Fibroblast of gingiva (primary cell): ENCODE data around the gene MROH2B.
"Not testable (repeated sequence)": the region's sequence is repeated elsewhere in the genome, so short reads cannot be mapped to it uniquely, and the experiment has no call there.

Source experiments
- DNase-seq: peaks from one replicate; pipeline ENCODE4 v3.0.0-alpha.2; 2011; ENCODE audit warnings: low read depth

MROH2B gene

DNA sequence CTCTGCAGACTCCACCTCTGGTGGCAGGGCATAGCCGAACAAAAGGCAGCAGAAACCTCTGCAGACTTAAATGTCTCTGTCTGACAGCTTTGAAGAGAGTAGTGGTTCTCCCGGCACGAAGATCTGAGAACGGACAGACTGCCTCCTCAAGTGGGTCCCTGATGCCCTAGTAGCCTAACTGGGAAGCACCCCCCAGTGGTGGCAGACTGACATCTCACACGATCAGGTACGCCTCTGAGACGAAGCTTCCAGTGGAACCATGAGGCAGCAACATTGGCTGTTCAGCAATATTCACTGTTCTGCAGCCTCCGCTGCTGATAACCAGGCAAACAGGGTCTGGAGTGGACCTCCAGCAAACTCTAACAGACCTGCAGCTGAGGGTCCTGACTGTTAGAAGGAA, 48.5 kb downstream of the MROH2B start:
- DNase-seq: not testable (repeated sequence)

DNA sequence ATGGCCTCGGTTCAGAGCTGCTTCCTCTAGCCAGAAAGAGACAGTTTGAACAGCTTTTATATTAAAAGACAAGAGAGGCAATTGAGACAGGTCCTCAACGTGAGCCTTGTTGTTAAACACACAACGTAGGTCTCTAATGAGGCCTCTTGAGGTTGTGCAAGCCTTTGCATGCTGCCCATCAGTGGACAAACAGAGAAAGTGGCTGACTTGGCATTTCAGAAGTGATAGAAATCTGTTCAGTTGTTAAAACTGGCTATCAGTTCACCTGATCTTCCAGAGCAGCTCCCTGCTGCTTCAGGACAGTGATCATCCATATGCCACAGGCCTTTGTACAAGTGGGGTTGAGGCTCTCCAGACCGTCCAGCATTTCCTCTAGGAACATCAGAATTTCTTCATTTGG, 58.8 kb downstream of the MROH2B start:
- DNase-seq: no peak

DNA sequence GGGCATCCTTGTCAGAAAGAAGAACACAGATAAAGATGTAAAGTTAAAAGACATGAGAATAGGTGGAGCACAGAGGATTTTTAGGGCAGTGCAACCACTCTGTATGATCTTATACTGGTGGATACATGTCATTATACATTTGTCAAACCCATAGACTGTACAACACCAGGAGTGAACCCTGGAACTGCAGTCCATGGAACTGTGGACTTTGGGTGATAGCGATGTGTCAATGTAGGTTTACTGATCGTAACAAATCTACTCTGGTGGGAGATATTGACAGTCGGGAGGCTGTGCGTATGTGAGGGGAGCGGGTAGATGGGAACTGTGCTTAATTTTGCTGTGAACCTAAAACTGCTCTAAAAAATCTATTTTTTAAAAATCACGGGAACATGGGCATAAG, 60.6 kb downstream of the MROH2B start:
- DNase-seq: no peak

DNA sequence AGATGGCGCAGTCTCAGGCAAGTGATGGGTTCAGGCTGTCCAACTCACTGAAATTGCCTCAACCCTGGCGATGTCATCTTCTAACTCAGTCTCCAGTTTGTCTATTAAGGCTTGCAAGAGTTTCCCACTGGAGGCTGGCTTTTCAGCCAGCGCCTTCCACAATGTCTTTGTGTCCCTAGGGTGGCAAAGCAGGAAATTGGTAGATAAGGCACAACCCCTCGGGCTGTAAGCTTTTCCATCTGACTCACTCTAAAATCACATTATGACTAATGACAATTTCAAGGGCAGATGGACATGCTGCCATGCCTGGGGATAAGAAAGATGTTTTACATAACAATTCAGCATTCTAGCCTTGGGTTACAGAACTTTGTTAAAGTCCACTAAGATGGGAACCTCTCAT, 61.9 kb downstream of the MROH2B start:
- DNase-seq: peak; percentile 52

DNA sequence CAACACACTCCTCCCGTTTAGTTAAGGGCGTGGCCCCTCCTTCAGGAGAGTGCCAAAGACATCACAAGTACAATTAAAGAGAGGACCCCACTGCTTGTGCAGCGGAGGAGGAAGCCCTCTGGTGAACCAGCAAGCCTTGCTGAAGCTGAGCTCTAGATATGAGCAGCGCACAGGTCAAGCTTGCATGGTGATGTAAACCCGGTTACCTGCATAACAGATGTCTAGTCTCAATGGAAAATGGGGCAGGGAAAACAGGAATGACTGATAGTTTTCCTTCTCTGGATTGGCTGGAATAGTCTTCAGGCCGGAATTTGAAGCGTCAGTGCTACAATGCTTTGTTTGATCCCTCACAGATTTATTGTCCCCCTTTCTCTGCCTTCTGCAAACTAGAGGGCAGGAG, 66.2 kb downstream of the MROH2B start:
- DNase-seq: no peak

DNA sequence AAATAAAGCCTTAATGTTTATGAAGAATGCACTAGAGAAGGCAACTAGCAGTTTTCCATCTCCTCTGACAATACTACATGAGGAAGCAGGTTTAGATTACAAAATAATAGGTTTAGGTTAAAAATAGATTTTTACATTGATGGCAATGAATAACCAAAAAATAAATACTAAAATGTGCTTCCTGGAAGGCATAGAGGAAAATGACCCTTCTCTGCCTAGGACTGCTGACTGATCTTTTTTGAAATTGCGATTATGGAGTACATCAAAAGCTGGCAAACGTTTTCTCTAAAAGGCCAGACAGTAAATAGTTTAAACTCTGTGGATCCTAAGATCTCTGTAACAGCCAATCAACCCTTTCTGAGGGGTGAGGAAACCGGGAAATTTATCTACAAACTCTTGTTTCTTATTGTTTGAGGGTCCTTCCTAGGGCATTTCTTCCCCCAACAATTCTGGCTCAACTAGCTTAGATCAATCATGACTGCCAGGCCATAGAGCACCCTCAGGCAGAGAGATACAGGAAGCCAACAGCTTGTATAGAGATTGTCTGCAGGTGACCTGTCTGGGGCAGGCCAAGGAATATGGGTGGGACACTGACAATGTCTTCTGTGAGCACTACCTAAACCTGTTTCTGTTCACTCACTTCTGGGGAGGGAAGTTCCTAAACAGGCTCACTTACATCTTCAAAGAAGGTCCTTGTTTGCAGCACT, 67.3 kb downstream of the MROH2B start:
- no peak for DNase-seq

DNA sequence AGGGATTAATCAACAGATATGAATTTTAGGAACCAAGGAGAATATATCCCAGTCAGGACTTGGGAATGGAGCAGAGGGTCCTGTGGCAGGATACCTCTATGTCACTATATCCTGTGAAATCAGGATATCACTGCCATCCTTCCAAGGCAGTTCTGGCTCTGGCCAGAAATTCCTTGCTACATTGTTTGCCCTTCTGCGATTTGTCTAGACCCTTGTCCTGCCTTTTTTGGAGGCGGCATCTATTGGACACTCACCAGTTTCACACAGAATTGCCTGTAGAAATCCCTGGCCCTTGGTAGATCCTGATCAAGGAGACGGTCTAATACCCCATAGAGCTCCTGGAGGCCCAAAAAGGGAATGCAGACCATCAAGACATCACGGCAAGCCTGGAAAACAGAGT, 71.2 kb downstream of the MROH2B start:
- no peak for DNase-seq

DNA sequence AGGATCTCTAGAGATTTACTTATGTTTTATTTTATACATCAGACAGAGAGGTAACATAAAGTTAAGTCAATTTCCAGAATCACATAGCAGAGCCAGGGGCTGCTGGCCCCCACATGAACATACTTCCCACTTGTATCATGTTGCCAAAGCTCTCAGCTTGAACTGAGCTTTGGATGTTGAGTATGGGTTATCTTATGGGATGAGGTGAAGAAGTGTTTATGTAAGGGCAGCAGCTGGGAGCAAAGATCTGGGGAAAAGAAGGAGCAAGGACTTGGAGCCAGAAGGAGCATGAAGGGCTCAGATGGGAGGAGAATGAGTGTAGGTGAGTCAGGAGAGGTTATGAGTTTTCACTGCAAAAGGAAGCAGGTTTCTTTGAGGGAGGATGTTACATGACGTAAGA, 72.0 kb downstream of the MROH2B start:
- DNase-seq: no peak

DNA sequence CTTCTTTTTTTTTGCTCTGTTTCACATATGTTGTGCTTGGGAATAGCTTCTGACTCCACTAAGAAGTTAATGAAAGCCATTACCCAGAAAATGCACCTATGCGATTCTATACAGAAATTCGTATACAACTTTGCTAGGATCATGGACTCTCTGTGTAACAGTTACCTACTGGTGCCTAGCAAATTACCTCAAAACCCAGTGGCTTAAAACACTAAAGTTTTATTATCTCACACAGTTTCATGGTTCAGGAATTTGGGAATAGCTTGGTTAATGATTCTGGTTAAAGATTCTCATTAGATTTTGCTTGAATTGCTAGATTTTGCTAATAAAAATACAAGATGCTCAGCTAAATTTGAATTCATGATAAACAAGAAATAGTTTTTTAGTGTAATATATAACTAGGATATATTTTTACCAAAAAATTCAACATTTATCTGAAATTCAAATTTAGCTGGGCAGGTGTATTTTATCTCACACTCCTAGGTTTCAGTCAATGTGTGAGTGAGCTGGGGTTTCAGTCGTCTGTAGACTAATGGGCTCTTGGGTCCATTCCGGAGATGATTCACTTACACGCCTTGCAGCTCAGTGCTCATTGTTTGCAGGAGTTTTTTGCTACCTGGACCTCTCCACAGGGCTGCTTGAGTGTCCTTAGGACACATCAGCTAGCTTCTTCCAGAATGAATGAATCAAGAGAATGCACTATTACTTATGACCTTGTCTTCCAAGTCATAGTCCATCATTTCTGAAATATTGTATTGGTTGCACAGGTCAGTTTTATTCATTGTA, 75.1 kb downstream of the MROH2B start:
- DNase-seq: no peak

DNA sequence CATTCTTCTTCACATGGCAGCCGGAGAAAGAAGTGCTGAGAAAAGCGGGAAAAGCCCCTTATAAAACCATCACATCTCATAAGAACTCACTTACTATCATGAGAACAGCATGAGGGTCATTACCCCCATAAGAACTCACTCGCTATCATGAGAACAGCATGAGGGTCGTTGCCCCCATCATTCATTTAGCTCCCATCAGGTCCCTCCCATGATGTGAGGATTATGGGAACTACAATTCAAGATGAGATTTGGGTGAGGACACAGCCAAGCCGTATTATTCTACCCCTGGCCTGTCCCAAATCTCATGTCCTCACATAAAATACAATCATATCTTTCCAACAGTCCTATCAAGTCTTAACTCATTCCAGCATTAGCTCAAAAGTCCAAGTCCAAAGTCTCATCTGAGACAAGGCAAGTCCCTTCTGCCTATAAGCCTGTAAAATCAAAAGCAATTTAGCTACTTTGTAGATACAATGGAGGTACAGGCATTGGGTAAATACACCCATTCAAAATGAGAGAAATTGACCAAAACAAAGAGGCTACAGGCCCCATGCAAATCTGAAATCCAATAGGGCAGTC, 79.1 kb downstream of the MROH2B start:
- DNase-seq: no peak

DNA sequence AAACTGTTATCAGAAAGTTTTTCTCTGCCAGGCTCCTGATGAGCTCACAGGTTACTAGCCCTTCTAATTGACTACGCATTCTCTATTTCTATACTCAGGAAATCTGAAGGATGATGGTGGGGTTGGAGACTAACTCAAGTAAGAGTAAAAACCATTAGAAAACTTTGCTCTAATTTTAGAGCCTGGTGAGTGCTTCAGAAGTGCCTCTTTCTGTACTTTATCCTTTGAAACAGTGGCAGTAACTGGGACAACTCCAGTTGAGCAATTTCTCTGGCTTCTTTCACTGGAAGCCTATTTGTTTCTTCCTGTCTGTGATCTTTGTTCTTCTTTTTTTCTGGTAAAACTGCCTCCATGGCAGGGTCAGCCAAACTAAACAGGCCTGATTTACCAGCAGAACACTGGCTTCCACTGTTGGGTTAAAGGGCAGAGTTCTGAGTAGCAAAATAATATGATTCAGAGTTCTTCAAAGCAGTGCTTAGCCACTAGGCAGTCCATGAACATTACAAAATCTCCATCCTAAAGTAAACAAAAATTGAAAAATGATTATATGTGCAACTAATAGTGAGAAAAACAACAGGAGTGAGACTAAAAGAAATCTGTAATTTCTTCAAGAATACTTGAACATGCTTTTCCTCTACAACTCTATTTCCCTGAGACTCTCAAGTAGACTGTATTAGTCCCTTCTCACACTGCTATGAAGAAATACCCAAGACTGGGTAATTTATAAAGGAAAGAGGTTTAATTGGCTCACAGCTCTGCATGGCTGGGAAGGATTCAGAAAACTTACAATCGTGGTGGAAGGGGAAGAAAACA, 79.8 kb downstream of the MROH2B start:
- DNase-seq: peak; percentile 97

DNA sequence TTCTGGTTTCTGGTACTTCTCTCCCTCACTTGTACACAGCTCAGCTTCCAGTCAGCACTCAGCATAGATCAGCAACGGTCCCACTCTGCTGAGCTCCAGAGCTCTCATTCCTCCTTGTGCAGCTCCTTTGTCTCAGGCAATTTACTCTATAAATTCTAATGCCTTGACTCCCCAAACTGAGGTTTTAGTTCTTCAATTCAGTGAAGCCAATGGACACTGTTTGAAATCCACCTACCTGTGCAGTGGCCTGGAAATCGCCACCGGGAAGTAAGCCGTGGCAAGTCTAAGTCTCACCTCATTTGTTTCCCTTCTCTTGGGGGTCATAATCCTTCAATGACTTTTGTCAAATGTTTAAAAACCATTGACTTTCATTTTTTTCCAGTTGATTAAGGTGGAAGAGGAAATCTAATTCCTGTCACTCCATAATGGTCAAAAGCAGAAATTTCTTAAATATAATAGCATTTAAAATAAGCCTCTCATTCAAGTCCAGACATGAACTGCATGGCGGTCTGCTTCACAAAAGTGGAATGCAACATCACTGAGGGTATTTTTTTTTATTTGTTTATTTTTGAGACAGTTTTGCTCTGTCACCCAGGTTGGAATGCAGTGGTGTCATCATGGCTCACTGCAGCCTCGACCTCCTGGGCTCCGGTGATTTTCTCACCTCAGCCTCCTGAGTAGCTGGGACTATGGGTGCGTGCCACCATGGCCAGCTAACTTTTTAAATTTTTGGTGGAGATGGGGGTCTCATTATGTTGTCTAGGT, 82.2 kb downstream of the MROH2B start:
- DNase-seq: no peak

DNA sequence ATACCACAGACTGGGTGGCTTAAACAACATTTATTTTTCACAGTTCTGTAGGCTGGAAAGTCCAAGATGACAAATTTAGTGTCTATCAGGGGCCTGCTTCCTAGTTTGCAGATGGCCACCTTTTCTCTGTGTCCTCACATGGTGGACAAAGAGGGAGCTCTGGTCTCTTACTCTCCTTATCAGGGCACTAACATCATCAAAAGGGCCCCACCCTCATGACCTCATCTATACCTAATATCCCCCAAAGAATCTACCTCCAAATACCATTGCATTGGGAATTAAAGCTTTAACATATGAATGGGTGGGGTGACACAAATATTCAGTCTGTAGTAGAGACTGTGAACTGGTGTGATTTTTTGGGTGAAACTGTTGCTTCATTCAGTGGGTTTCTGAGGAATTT, 83.8 kb downstream of the MROH2B start:
- no peak for DNase-seq

DNA sequence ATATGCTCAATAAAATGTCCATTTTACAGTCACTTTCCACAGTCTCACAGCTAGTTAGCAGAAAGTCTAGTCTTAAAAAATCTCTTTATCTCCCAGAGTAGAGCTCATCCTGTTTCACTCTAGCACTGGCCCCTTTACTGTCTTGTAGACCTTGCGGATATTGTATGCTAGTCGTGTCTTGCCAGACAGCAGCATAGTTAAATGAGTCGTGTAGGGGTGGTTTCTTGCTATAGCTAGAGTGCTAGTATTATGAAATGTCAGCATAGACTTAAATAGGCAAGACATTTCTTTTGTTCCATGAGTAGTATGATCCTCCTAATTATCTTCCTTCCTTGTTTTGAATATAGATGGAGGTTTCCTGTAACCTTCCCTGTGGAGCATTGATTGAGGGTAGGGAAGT, 84.5 kb downstream of the MROH2B start:
- no peak for DNase-seq

DNA sequence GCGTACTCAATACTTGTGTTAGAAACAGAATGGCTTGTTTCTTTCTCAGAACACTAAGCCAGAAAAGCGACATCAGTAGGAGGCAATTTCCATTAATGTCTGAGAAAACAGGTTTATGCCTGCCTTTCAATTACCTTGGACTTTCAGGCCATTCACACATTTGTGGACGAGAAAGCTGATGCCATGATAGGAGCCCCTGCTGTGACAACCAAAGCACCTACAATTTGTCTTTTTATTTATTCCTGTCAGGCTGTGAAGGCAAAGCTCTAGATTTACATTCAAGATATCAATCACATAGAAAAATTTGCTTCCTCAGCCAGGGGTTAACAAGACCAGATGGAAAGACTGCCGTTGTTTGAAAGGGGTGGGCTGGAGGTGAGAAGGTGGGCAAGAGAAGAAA, 85.6 kb downstream of the MROH2B start:
- DNase-seq: no peak

DNA sequence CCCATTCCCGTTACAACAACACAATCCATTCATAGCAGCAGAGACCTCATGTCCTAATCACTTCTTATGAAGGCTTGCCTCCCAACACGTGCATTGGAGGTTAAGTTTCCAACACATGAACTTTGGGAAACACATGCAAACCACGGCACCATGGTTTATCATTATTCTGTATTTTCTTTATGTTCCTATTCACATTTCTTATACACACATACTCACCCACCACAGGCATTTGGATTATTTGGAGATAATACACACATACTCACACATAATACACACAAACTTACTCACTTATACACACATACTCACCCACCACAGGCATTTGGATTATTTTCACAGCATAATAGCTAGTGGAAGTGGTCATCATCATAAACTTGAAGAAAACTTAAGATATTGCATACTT, 86.3 kb downstream of the MROH2B start:
- DNase-seq: peak; percentile 23

DNA sequence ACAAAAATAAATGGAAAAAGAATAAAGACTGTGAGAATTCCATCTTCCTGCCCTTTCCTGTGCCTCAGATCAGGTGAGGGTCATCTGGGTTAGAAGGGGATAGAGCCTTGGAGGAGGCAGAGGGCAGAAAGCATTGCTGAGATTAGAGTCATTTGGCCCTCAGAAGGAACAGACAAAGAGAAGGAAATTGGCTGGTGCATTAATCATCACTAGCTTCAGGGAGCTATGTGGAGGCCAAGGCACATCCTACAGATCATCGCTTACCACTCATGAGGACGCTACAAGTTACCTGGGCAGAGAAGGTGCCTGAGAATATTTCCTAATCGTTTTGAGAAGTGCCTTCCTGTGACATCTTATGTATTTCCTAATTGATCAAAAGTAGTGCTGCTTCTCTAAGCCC, 87.4 kb downstream of the MROH2B start:
- no peak for DNase-seq

DNA sequence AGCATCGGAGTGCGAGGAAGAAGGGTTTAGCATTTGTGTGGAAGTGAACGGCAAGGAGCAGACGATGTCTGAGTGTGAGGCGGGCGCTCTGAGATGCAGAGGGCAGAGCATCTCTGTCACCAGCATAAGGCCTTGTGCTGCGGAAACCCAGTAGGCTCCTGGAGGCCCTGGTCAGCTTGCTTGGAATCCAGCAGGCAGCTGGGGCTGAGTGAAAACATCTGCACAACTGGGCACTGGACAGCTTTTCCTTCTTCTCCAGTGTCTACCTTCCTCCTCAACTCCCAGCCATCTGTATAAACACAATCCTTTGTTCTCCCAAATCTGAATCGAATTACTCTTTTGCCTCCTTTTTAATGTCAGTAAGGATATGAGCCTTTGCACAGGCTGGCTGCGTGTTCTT, 89.7 kb downstream of the MROH2B start:
- peak; percentile 81 for DNase-seq

DNA sequence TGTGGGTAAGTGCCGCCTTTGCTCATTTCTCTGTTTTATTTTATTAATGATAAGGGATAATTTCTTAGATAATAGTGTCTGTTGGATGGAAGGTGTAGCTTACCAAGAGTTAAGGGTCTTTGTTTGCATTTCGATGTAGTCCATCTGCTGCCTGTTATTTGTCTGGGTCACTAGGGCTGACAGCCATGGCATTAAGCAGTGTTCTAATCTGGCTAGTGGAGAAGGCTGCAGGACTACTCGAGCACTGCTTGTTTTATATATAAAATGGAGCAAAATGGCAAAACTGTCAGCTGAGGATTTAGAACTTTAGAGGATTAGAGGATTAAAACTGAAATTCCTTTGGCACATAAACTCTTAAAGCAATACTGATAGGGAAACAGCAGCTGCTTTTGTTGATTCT, 94.3 kb downstream of the MROH2B start:
- DNase-seq: no peak

DNA sequence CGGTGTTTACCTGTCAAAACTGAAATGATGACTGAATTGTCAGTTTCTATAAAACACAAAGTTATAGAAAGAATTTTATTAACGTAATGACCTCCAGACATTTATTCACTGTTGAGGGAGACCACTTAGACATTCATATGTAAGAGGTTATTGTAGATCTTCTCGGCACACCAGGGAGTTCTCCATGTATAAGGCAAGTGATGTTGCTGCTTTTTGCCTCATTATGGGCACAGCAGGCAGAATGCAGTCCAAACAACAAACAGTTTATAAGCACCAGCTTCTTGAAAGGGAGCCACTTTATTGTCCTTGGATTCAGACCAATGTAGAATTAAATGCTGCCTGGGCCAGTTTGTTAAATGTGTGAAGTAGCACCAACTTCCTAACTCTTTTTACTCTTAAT, 95.1 kb downstream of the MROH2B start:
- no peak for DNase-seq

DNA sequence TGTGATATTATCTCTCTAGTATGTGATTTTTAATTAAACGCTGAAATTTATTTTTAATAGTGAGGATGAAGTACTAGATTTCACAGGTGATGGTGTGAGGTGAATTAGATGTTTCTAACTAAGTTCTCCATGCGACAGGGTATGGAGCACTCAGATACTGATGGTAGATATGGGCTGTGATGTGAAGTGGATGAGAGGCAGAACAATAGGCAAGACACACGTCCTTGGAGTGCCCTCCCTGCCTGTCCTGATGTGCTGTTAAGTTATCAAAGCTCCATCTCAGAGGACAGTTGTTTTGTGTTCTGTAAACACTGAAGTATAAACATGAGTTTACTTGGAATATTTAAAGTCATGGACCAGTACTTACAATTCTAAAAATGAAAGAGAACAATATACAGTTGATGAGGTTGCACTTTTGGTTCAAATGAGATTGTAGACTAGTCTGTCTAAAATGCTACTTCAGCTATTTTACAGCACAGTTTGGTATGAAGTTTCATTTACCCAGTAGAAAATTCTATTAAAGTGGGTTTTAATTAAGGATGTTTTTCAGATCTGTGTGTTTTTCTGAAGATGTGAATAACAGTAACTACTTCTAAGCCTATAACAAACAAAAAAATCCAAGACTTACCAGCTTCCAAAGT, 97.7 kb downstream of the MROH2B start:
- DNase-seq: no peak
